T-helper 22 cell (primary cell): ENCODE data around the gene GPC4.
"Not testable (repeated sequence)": the region's sequence is repeated elsewhere in the genome, so short reads cannot be mapped to it uniquely, and the experiment has no call there.

Experiments used
- DNase-seq: peaks from one replicate; pipeline ENCODE4 v3.0.0-alpha.2; 2020; ENCODE audit warnings: low read depth

GPC4 gene

DNA sequence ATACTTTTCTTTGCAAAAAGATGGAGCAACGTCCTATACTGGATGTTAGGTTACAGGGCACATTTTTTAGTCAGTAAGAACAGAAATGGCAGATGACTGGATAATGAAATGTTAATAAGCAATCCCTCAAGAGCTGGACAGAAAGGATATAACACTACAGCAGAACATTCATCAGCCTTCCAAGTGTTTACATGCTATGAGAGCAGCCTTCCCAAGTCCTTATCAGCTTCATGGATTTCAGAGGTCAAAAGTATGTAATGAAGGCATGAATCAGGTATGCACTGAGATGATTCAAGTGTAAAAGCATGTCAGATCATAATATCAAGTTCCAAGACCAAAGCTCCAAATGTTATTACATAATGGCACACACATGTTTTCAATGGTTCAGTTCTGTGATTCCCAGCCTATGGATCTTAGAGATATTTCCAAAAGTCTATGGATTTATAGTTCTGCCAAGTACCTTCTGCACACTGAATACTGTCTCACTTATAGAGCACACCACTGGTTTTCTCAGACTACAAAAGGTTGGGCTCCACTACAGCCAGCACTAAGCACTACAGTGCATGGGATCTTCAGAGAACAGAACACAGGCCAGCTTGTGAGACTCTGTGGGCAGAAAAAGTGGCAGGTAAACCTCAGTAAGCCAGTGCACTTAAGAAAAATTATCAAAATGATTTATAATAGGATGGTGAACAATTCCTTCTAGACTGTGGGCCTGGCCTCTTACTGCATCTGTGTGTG lies 49.2 kb downstream of the GPC4 start:
- DNase-seq, result no peak

DNA sequence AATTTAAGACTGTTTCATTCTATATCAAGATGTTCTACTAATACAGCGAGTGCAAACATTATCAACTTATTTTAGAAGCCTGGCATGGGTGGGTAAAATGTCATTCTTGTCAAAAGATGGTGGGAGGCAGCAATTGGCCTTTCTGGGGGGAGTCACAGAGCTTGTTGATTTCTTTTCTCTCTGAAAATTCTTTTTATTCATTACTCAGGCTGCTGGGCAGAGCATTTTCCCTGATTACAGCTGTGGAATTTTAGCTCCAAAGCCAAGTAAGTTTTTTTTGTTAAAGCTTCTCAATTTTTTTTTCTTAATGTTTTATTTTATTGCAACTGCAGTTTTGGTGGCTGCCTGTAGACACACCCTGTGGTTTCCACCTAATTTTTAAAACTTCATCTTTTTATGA lies 50.4 kb downstream of the GPC4 start:
- DNase-seq, result no peak

DNA sequence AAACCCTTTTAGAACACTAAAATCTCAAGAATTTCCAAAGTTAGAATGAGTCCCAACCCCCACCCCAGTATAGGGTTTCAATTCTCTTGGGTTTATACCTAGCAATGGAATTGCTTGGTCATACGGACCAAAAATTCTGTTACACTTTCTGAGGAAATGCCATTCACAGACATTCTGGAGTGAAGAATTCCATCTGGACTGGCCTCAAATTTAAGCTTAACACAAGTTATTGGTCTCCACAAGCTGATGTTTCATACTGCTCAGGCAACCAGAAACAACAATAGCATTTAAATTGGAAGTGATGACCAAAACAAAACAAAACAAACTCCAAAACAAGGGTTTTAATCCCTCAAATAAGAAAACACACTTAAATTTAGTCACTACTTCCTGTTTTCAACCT lies 51.1 kb downstream of the GPC4 start:
- no peak for DNase-seq

DNA sequence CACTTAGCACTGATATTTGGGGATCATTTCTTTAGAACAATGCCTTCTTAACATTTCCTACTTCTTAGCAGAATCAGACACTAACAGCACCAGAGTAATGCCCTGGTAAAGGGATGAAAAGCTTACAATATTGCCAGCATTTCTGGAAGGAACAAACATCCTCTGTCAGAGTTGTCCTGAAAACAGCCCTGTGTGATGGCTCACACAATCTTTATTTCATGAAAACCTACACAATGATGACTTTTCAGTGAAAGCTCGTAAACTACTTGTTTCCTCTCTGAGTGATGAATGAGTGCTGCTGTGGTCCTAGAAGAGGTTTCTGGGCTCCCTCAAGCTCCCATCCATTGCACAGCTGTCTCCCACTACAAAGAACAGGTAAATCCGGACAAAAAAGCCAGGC lies 52.8 kb downstream of the GPC4 start:
- DNase-seq, result no peak

DNA sequence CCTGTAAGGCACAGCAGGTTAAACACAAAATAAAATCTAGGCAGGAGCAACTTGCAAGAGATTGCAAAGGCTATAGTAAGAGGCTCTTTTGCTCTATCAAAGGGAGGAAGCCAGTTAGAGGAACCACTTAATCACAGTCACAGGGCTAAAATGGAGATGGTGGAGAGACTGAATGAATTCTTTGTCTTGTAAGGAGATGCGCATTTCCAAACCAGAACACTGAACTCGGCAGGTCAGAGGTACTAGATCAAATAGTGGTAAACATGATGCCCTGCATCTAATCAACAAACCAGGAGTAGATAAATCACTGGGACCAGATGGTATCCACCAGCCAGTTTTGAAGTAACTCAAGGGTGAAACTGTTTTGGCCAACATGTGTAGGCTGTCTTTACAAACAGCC lies 55.8 kb downstream of the GPC4 start:
- DNase-seq, result no peak

DNA sequence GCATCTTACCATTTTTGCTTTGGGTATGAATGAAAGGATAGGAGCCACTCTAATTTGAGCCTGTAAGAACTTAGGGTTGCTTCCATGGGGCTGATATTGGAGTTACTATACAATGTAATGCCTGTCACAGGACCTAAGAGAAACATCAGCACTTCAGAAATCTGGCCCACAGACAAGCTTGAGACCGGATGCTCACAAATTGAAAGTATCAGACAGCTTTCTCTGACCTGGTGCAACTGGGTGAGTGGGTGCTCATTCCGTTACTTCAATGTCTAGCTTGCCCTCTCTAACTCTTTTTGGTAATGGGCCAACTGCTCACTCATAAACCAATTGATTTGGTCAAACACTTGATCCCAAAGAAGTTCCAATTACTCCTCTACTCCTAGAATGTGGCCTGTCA lies 62.1 kb downstream of the GPC4 start:
- DNase-seq, result no peak

DNA sequence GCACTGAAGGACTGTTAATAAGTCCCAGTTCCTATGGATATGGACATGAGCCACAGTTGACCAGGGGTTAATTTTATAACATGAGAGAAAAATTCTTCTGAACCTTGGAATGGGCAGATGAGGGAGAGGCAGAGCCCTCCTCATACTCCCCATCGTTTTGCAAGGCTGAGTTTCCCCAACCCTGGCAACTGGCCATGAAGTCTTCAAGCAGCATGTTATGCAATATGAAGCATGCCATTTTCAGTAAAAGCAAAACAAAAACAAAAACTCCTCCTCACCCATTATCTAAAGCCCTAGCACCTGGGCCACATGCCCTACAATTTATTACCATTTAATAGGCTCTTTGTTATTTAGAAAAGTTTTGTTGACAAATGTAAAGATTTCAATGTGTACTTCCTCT lies 64.5 kb downstream of the GPC4 start:
- no peak for DNase-seq

DNA sequence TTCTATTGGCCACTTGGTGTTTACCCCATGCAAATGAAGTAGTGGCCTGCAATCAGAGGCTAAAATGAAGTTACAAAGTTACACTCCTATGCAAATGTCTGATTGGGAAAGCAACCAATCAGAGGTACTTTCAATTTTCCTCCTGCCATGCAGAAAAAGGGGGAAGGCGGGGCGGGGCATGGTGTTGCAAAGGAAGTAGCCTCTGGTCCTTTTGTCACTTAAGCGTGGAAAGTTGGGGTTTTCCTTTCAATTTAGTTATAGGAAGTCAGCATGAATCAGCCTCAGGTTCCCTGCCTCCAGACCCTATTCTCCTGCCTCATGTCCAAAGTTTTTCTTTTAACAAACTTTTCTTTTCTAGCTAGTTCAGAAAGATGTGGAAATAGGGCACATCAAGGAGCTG lies 69.3 kb downstream of the GPC4 start:
- no peak for DNase-seq

DNA sequence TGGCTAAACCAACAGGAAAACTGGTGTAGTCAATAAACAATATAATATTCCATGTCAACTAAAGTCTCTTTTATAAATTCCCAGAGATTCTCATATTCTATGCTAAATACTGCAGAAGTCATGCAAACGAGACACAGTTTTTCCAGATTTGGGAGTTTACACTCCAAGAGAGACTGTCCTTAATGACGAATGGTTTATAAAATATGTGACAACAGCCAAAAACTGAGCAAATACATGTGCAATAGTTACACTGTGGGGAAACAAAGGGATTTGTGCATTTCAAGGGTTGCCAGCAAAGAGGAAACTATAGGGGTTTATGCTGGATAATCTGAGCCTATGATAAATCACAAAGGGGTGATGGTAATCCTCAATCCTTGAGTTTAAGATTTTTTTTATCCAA lies 75.7 kb downstream of the GPC4 start:
- DNase-seq, result no peak

DNA sequence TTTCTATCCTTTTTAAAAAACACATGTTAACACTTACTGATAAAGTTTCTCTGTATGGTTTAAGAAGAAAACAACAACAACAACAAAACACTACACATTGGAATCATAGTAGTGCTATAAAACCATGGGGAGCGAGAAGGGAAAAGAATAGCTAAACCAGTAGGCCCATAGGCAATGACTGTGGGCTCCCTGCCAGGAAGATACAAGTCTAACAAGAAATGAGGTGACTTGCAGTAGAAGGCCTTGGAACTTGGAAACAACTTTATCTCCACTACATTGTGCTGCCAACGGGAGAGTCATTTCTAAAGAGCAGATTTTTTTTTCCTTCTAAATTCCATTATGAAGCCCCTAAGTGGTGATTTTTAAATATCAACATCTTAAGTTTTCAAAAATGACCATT lies 78.0 kb downstream of the GPC4 start:
- no peak for DNase-seq

DNA sequence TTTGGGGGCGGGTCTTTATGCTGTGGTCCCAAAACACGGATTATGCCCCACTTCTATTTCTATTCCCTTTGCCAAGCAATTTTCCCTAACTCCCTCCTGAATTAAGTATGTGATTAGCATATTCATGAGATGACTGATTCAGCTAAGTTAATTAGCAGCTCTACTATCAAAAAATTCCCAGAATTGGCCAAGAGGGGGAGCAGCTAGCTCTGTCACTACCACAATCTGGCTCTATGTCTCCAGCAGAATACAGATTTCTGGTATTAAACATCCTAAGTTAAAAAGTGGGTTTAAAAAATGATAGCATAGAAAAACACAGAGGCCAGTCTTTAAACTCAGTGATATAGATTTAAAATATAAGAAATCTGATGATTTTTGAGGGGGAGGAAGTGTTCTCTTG lies 80.3 kb downstream of the GPC4 start:
- no peak for DNase-seq

DNA sequence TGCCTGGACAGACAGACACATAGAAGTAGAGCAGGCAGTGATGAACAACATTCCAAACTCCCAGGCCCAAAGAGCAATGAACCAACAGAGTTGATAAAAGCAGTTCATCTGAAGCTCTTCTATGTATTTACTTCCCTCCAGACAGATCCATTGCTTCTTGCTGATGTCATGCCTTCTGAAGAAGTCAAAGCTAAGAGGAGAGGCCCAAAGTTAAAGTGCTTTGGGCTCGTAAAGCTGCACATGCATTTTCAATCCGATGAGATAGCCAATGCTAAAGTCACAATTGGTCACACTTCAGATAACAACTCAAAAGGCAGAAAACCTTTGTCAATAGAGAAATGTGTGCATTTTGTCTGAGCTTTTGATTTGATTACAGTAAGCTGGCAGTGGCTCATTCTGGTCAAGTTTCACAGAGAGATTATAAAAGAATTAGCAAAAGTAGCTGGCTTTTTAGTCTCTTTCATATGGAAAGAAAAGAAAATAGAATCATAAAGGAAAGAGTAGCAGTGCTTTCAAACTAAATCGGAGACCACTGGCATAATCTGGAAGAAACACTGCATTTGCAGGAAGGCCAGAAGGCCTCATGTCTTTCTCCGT lies 82.0 kb downstream of the GPC4 start:
- no peak for DNase-seq

DNA sequence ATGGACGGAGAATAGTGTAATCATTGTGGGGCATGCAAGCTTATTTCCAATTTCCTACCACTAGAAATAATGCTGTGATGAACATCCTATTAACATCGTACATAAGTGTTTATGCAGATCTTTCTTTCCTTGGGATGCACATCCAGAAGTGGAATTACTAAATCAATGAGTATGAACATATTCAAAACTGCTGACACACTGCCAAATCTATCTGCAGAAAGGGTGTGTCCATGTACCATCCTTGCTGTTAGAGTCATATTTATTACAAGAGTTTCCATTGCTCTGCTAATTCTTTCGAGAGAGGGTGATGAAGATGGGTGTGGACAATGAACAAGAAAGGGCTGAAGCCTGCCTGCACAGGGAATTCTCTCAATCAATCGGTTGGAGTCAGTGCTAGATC lies 82.6 kb downstream of the GPC4 start:
- no peak for DNase-seq

DNA sequence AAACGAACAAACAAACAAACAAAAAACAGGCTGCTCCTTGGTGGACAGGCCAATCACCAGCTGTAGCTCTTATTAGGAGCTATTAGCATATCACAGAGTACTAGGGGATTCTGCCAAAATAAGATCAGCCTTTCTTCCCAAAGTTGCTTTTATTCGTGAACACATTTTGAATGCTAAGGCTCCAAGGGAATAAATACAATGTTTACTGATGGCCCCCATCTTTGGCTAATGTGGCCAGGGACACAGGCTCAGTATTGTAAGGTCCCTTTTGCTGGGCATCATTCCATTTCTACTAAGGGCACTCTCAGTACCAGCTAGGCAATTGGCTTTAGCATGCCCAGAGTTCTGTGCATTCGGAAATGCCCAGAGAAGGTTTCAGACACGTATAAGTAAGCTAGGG lies 84.3 kb downstream of the GPC4 start:
- no peak for DNase-seq

DNA sequence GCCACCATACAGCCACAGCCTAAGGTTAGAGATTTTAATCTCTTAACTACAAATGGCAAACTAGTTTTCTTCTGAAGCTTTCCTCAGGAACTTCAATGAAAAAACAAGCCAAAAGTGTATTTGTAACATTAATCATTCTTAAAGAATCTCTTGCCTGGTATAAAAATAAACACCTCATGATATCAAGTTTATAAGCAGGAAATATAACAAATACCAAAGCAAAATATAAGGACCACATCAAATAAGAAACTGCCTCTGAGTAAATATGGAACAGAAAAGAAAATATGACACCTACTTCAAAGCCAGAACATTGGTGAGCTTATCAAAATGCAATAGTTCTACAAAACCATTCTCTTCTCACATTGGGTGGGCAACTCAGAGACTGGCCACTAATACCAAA lies 89.9 kb downstream of the GPC4 start:
- no peak for DNase-seq

DNA sequence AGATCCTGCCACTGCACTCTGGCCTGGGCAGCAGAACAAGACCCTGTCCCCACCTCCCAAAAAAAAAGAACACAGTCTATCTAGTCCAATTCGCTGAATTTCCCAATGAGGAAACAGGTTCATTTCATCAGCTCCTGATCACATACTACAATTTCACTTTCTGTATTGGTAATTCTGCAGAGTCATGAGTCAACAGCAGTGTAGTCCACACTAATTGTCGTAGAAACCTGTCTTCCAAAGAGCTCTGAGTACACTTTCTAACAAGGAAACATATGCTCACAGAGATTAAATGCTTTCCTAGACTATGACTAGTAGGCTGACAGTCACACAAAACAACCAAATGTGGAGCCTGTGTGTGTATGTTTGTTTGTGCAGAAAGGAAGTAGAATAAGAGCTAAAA lies 91.9 kb downstream of the GPC4 start:
- DNase-seq, result no peak

DNA sequence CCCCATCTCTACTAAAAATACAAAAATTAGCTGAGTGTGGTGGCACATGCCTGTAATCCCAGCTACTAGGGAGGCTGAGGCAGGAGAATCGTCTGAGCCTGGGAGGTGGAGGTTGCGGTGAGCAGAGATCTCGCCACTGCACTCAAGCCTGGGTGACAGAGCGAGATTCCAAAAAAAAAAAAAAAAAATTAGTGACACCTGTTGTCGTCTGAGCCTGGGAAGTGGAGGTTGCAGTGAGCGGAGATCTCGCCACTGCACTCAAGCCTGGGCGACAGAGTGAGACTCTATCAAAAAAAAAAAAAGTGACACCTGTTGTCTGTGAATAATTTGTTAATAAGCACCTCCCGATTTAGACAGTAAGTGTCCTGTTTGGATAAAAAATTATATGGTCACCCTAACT lies 93.0 kb downstream of the GPC4 start:
- not testable (repeated sequence) for DNase-seq

DNA sequence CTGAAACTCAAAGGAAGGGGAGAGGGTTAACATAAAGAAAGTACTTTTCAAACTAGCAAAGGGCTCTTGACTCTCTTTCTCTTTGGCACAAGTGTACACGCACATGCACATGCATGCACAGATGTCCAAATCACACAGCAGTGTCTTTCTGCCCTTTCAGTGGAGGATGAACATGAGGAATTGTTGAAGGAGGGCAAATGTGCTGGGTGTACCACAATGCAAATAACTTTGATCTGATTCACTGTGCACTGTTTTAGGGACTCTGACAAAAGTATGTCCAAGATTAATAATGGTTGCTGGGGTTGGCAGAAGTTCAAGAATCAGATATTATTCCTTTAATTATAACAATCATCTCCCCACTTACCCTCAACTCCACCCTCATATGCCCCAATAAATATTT lies 93.8 kb downstream of the GPC4 start:
- no peak for DNase-seq

DNA sequence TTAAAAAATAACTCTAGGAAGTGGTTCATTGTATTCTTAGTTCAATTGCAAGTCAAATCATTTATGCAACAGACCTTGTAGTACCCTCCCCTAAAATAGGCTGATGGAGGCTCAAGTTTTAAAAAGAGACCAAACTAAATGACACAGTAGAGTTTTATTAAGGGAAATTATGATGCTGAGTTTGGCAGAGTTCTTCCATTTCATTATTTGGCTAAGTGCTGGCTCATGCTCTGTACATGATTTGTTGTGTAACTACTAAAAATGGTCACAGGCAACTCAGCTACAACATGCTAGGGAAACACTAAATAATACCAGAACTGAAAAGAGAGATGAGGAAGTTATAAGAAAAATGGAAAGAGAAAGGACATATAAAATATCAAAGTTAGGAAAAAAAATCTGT lies 101.0 kb downstream of the GPC4 start:
- no peak for DNase-seq

DNA sequence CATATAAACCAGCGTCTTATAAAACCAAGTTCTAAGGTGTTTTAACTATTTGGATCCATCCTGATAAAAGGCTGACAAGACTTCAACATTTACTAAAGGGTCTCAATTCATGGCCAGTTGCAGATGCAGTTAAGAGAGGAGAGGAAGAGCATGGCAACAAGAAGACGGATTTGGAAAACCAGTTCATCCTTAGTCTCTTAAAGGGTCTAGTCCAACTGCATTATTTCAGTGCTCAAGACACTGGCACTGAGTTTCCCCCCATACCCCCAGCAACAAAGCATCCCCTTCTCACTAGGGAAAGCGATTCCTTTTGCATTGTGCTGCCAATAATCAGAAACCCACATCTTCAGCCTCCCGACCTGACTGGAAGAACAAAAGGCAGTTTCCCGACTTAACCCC lies 106.8 kb downstream of the GPC4 start:
- no peak for DNase-seq

DNA sequence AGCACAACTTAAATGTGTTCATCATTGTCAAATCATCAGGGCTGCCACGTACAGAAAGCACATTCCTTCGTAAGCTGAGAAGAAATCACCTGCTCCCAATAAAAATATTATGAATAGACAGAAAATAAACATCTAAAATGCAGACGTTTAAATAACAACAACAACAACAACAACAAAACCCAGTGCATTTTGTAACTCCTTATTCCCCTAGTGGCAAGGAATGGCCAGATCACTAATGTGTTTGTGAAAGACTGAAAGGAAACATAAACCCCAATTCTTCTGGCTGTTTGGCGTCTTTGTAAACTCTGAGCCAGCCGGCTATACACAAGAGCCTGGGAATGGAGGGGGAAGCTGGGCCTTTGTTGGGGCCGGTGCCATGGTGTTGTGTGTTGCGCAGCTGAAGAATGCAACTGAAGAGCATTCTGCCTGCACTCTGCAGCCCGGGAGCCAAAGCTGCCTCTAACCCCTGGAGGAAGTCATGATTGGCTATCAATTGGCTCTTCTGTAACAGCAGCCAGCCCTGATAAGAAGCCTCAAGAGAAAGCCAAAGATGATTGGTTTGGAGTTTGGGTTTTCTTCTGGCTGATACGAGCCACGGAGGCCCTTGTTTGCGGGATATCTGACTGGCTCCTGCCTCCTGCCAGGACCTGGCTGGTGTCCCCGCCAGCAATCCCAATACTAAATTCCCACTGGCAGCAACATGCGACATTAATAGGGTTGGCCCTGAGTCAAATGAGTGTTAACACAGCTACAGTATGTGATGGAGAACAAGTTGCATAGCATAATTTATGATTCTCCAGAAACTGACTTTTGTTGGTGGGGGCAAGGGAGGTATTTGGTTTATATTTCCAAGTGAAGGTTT lies 107.4 kb downstream of the GPC4 start:
- DNase-seq, result no peak

DNA sequence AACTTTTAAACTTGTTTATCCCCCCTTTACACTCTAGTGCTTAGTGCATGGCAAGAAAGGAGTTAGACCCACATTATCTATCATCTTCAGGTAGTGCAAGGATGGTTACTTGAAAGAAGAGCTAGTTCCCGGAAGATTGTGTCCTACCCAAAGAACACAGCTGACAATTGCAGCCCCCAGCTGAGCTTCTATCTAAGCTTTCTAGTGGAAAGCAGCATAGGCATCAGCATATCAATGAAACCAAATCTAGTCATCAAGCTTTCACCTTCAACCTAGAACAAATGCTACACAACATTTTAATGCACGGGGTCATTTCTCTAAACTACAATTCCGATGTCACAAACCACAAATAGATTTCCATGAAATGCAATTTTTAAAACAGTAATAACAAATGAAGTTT lies 108.2 kb downstream of the GPC4 start:
- no peak for DNase-seq

DNA sequence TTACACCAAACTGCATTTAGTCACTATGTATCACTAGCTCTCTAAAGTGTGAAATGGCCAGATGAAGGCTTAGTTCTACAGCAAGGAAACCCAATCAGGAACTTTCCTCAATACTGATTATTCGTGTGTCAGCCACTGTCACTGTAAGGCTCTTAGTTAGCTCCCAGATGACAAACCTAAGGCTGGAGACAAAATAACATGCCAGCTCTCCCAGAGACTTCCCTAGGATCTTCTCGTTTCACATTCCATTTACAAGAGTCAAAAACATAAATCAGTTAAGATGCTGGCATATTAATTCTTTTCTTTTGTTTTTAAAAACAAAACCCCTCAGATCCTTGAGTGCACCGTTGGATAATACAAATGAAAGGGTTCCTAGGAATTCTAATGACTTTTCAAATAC lies 109.0 kb downstream of the GPC4 start:
- DNase-seq, result no peak
